ENCODE results near the gene ST8SIA4. TPM values are rescaled to one million over a fixed set of nuclear protein-coding genes. Genes with fewer than 3 reads are reported as not detected.

ST8SIA4 gene
- total RNA-seq, 1 experiment from 2014 or later: 2.5 TPM

DNA sequence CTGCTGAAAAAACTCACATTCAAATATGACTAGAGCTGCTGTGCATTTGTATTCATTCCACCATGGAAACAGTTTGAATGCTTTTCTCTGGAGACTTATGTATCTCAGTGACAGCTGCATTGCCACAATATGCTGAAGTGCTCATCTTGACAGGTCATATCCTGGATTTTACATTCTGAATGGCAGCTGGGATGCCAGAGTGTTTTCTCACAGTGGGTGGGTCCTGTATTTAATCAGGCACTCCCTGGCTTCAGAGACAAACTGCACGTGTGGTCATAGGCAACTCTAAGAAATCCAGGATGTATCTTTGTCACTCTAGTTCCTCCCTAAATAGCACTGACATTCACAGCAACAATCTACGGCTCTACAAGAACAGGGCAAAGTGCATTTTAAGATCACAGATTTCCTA lies 75.6 kb downstream of the ST8SIA4 start:
- no peak for DNase-seq
- no peak overlapping the region for H3K4me3 ChIP-seq (ENCODE audit: insufficient read depth, low read depth, low read length)
- no peaks in the 10 kb centered on the region for H3K36me3 ChIP-seq (replicated peaks; ENCODE audit: control insufficient read depth, insufficient read depth, low read length)
- no peaks in the 10 kb centered on the region for H3K27me3 ChIP-seq (ENCODE audit: control insufficient read depth, insufficient read depth, low read length)

- H3K4me3 ChIP-seq (ENCODE audit: insufficient read depth, low read depth, low read length): no peak overlapping the region
- DNase-seq: no peak
- H3K36me3 ChIP-seq (replicated peaks; ENCODE audit: control insufficient read depth, insufficient read depth, low read length): no peaks in the 10 kb centered on the region
- no peaks in the 10 kb centered on the region for H3K27me3 ChIP-seq (ENCODE audit: control insufficient read depth, insufficient read depth, low read length)
These were observed 76.9 kb downstream of the ST8SIA4 start for GRCh38 chr5:100826133-100826532.

- Histone ChIP-seq H3K27me3 (ENCODE audit: control insufficient read depth, insufficient read depth, low read length) (no peaks in the 10 kb centered on the region), H3K36me3 (replicated peaks; ENCODE audit: control insufficient read depth, insufficient read depth, low read length) (no peaks in the 10 kb centered on the region), H3K4me3 (ENCODE audit: insufficient read depth, low read depth, low read length) (no peak overlapping the region)
- DNase-seq: no peak
These were observed 78.4 kb downstream of the ST8SIA4 start for GRCh38 chr5:100824635-100825034.

GRCh38 chr5:100823812-100824211 lies 79.3 kb downstream of the ST8SIA4 start:
- no peak overlapping the region for H3K4me3 ChIP-seq (ENCODE audit: insufficient read depth, low read depth, low read length)
- no peaks in the 10 kb centered on the region for H3K36me3 ChIP-seq (replicated peaks; ENCODE audit: control insufficient read depth, insufficient read depth, low read length)
- DNase-seq: no peak
- H3K27me3 ChIP-seq (ENCODE audit: control insufficient read depth, insufficient read depth, low read length): no peaks in the 10 kb centered on the region

DNA sequence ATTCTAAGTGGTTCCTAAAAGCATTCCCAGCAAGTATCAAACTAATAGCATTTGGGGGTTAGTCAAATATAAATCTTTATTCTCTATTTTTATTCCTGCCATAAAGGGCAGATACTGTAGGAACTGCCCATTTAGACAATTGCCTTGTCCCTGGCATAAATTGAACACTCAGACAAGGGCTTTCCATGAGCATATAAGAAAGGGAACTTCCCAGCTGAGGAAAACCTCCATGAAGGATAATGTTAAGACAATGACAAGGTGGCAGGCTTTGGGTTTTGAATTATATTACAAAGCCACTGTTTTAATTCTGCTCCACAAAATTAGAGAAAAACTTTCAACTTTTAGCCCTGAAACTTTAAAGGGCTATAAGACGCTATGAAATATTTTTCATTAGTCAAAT lies 81.3 kb downstream of the ST8SIA4 start:
- no peaks in the 10 kb centered on the region for H3K36me3 ChIP-seq (replicated peaks; ENCODE audit: control insufficient read depth, insufficient read depth, low read length)
- DNase-seq: no peak
- no peaks in the 10 kb centered on the region for H3K27me3 ChIP-seq (ENCODE audit: control insufficient read depth, insufficient read depth, low read length)
- no peak overlapping the region for H3K4me3 ChIP-seq (ENCODE audit: insufficient read depth, low read depth, low read length)

- H3K36me3 ChIP-seq (replicated peaks; ENCODE audit: control insufficient read depth, insufficient read depth, low read length): no peaks in the 10 kb centered on the region
- no peak for DNase-seq
- no peaks in the 10 kb centered on the region for H3K27me3 ChIP-seq (ENCODE audit: control insufficient read depth, insufficient read depth, low read length)
- no peak overlapping the region for H3K4me3 ChIP-seq (ENCODE audit: insufficient read depth, low read depth, low read length)
These were observed 84.7 kb downstream of the ST8SIA4 start for GRCh38 chr5:100818340-100818739.

DNA sequence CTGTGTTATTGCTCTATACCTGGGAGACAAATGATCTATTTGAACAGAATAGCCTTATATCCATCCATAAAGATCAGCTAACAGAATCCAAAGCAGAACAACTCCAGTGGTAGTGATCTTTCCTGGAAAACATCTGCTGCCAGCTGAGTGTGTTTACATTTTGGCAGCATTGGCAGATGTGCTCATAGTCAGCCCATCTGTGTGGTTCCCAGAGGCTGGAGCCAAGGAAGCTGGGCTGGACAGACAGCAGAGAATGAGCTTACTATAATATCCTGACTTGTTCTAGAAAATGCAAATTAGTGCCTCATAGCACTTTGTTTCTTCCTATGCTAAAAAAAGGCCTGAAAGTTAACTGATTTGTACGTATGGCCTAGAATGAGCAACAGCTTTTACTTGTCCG lies 99.7 kb downstream of the ST8SIA4 start:
- Histone ChIP-seq H3K27me3 (ENCODE audit: control insufficient read depth, insufficient read depth, low read length) (no peaks in the 10 kb centered on the region), H3K36me3 (replicated peaks; ENCODE audit: control insufficient read depth, insufficient read depth, low read length) (no peaks in the 10 kb centered on the region), H3K4me3 (ENCODE audit: insufficient read depth, low read depth, low read length) (no peak overlapping the region)
- DNase-seq: no peak

GRCh38 chr5:100802208-100802607 lies 100.9 kb downstream of the ST8SIA4 start:
- Histone ChIP-seq H3K4me3 (ENCODE audit: insufficient read depth, low read depth, low read length) (no peak overlapping the region), H3K27me3 (ENCODE audit: control insufficient read depth, insufficient read depth, low read length) (no peaks in the 10 kb centered on the region), H3K36me3 (replicated peaks; ENCODE audit: control insufficient read depth, insufficient read depth, low read length) (no peaks in the 10 kb centered on the region)
- DNase-seq: no peak

DNA sequence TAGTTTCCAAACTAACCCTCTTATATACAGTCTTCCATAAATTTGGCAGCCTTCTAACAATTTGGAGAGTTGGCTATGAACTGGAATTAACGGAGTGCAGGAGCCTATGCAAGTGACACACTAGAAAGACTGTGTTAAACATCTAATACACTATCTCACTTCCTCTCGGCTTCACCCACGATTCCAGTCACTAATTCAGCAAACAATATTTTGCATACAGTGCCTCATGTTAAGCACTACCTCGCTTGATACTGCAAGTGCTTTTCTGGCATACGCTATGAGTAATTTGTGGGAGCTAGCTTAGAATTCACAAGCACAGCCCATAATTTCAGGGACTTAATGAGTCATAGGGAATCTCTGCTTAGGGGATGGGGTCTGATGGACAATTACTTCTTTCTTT lies 102.5 kb downstream of the ST8SIA4 start:
- Histone ChIP-seq H3K4me3 (ENCODE audit: insufficient read depth, low read depth, low read length) (no peak overlapping the region), H3K27me3 (ENCODE audit: control insufficient read depth, insufficient read depth, low read length) (no peaks in the 10 kb centered on the region), H3K36me3 (replicated peaks; ENCODE audit: control insufficient read depth, insufficient read depth, low read length) (no peaks in the 10 kb centered on the region)
- DNase-seq: no peak

- DNase-seq: no peak
These were observed 103.9 kb downstream of the ST8SIA4 start for GRCh38 chr5:100799166-100799565.

DNA sequence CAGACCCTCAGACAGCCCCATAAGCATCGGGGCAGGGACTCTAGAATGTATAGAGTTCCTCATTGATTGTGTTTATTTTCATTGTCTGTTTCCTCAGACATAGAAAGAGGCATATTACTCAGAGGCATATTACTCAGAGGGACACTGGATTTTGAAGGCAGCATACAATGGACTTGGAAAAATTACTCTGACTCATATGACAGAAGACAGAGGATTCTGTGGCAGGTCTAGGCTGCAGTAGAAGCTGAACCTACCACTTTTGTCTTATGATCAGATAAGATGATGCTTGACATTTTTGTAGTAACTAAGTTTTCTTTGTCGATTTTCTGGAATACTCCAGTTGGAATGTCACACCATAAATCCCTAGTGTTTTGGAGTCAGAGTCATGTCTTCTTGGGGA lies 105.2 kb downstream of the ST8SIA4 start:
- Histone ChIP-seq H3K36me3 (replicated peaks; ENCODE audit: control insufficient read depth, insufficient read depth, low read length) (no peaks in the 10 kb centered on the region), H3K27me3 (ENCODE audit: control insufficient read depth, insufficient read depth, low read length) (no peaks in the 10 kb centered on the region), H3K4me3 (ENCODE audit: insufficient read depth, low read depth, low read length) (no peak overlapping the region)
- DNase-seq: no peak

More at GRCh38 chr5:100799166-100799565, 103.9 kb downstream of the ST8SIA4 start:
- Histone ChIP-seq H3K27me3 (ENCODE audit: control insufficient read depth, insufficient read depth, low read length) (no peaks in the 10 kb centered on the region), H3K36me3 (replicated peaks; ENCODE audit: control insufficient read depth, insufficient read depth, low read length) (no peaks in the 10 kb centered on the region), H3K4me3 (ENCODE audit: insufficient read depth, low read depth, low read length) (no peak overlapping the region)

DNA sequence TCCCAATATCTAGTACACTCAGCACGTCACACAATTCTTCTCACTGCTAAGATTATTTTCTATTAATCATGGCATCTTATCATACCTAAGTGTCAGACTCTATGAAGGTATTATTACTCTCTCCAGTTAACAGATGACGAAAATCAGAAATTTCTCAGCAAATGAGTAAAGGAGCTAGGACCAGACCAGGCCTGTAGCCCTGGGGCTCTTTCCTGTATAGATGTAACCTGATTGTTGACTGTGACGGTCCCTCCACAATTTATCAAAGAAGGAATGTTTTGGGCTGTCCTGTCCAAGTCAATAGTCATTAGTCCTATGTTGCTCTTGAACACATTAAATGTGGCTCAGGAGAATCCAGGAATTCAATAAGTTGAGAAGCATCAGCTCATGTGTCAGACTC lies 106.2 kb downstream of the ST8SIA4 start:
- no peak for DNase-seq
- H3K27me3 ChIP-seq (ENCODE audit: control insufficient read depth, insufficient read depth, low read length): no peaks in the 10 kb centered on the region
- H3K4me3 ChIP-seq (ENCODE audit: insufficient read depth, low read depth, low read length): no peak overlapping the region
- H3K36me3 ChIP-seq (replicated peaks; ENCODE audit: control insufficient read depth, insufficient read depth, low read length): no peaks in the 10 kb centered on the region

DNA sequence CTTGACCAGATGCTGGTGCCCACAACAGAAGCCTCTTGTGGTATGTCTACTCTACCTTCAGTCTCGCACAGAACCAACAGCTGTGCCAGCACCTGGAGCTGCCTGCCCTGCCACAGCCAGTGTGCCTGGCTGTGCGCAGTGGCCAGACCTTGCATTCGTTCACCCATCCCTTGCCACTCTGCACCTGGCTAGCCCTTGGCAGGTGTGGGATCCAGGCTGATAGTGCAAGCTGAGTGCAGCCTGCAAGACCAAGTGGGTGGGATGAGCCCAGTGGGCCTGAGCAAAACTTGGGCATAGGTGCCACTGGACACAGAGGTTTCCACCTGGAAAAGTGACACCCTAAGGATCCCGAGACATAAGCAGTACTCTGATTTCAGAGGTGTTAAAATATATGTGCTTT lies 108.2 kb downstream of the ST8SIA4 start:
- DNase-seq: no peak
- H3K27me3 ChIP-seq (ENCODE audit: control insufficient read depth, insufficient read depth, low read length): no peaks in the 10 kb centered on the region
- no peaks in the 10 kb centered on the region for H3K36me3 ChIP-seq (replicated peaks; ENCODE audit: control insufficient read depth, insufficient read depth, low read length)
- H3K4me3 ChIP-seq (ENCODE audit: insufficient read depth, low read depth, low read length): no peak overlapping the region

DNA sequence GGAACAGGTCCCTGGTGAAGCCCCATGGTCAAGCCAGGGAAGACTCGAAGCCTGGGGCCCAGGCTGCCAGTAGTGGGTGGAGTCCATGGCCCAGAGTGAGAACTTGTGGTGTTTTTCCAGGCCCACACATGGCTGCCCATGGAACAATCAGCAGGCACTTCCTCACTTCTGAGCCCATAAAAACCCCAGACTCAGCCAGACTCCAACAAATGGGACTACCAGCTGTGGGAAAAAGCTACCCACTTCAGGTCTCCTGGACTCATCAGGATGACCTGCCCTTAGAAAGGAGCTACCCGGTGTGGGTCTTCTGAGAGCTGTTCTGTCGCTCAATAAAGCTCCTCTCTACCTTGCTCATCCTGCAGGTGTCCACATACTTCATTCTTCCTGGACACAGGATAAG lies 108.9 kb downstream of the ST8SIA4 start:
- no peaks in the 10 kb centered on the region for H3K36me3 ChIP-seq (replicated peaks; ENCODE audit: control insufficient read depth, insufficient read depth, low read length)
- DNase-seq: no peak
- H3K4me3 ChIP-seq (ENCODE audit: insufficient read depth, low read depth, low read length): no peak overlapping the region
- no peaks in the 10 kb centered on the region for H3K27me3 ChIP-seq (ENCODE audit: control insufficient read depth, insufficient read depth, low read length)

DNA sequence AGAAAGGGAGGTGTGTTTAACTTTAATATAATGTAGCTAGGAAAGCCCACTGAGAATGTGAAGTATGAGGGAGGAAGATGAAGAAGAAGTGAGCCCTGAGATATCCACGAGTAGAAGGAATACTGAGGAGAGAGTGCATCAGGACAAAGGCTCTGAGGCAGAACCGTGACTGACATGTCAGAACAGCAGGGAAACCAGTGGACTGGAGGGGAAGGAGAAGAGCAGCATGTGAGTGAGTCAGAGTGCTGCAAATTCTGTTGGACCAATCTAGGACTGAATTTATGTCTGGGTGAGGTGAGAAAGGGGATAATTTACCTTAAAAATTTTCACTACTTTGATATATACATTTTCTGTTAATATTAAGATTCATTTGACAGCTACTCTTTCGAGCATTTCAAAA lies 110.3 kb downstream of the ST8SIA4 start:
- DNase-seq: no peak
- Histone ChIP-seq H3K4me3 (ENCODE audit: insufficient read depth, low read depth, low read length) (no peak overlapping the region), H3K27me3 (ENCODE audit: control insufficient read depth, insufficient read depth, low read length) (no peaks in the 10 kb centered on the region), H3K36me3 (replicated peaks; ENCODE audit: control insufficient read depth, insufficient read depth, low read length) (no peaks in the 10 kb centered on the region)

- Histone ChIP-seq H3K4me3 (ENCODE audit: insufficient read depth, low read depth, low read length) (no peak overlapping the region), H3K36me3 (replicated peaks; ENCODE audit: control insufficient read depth, insufficient read depth, low read length) (no peaks in the 10 kb centered on the region), H3K27me3 (ENCODE audit: control insufficient read depth, insufficient read depth, low read length) (no peaks in the 10 kb centered on the region)
- no peak for DNase-seq
These were observed 111.7 kb downstream of the ST8SIA4 start for GRCh38 chr5:100791391-100791790.

All from H7 (cell line).